GM12878 (cell line): ENCODE measurements around the gene RAB15. TPM values are rescaled to one million over a fixed set of nuclear protein-coding genes. Genes with fewer than 3 reads are reported as not detected.

ENCODE experiments used
- ATAC-seq: fragments of 200-7000 bp; cut with Tn5 transposase; 3 replicates; pipeline ENCODE4 v1.9.1; 2020; ENCODE audit warnings: mild to moderate bottlenecking, moderate library complexity
- BruUV-seq: library from RNA; stranded (reverse); fragments of 400-500 nt; replicated peaks from 2 replicates; lab custom pipeline; 2021; lab: Mats Ljungman, UMichigan
- CTCF ChIA-PET: fragments of 300-600 bp; sonication (Branson Sonifier 250); formaldehyde crosslinking; extraction: SDS; loops from one replicate; lab custom pipeline; 2021; ENCODE audit warnings: inconsistent platforms; lab: Yijun Ruan, JAX
- POLR2A ChIA-PET: fragments of 350-600 bp; formaldehyde crosslinking; extraction: SDS; loops from one replicate; lab custom pipeline; 2021; ENCODE audit warnings: inconsistent platforms; lab: Charles Lee
- RAD21 ChIA-PET: fragments of 300-600 bp; sonication (Branson Sonifier 250); formaldehyde crosslinking; loops from one replicate; lab custom pipeline; 2023; ENCODE audit warnings: antibody characterized with exemption; ENCODE audit not compliant: unreplicated experiment; lab: Charles Lee
- SMC1A ChIA-PET: fragments of 300-600 bp; sonication (Branson Sonifier 250); formaldehyde crosslinking; loops from one replicate; lab custom pipeline; 2023; ENCODE audit not compliant: unreplicated experiment, uncharacterized antibody; lab: Charles Lee
- DNase-seq: peaks from one replicate; pipeline ENCODE4 v3.0.0-alpha.2; 2011; ENCODE audit warnings: low read depth, low spot score
- FAIRE-seq: peaks from 3 replicates; lab custom pipeline; 2011; peaks lifted over from hg19 to GRCh38; lab: Jason Lieb, UNC
- H2AFZ ChIP-seq: 2 replicates; pipeline ENCODE4 v1.6.0; 2011; ENCODE audit warnings: low read depth, low read length, control low read depth; ENCODE audit not compliant: control insufficient read depth
- H3K27ac ChIP-seq: 2 replicates; pipeline ENCODE4 v1.5.1; 2011; ENCODE audit warnings: control low read depth; ENCODE audit not compliant: control insufficient read depth, insufficient read depth
- H3K27me3 ChIP-seq, 2 experiments: replicated peaks in 1 of 2; 2 replicates each; pipeline versions ENCODE4 v1.6.0 to v1.6.1; 2011; ENCODE audit warnings: low read length in 1 of 2; ENCODE audit not compliant: control insufficient read depth in 2 of 2, insufficient read depth in 2 of 2
- H3K36me3 ChIP-seq, 2 experiments: 2 replicates each; pipeline ENCODE4 v1.5.1; 2011; ENCODE audit warnings: low read length in 1 of 2; ENCODE audit not compliant: control insufficient read depth in 2 of 2, insufficient read depth in 2 of 2
- H3K4me1 ChIP-seq: 2 replicates; pipeline ENCODE4 v1.6.1; 2011; ENCODE audit warnings: mild to moderate bottlenecking, low read length, moderate library complexity, mixed read lengths; ENCODE audit not compliant: control insufficient read depth, insufficient read depth
- H3K4me2 ChIP-seq: 2 replicates; pipeline ENCODE4 v1.6.0; 2011; ENCODE audit warnings: control low read depth; ENCODE audit not compliant: control insufficient read depth, insufficient read depth
- H3K4me3 ChIP-seq: fragments of 200-600 bp; sonication (generic); 2 replicates; pipeline ENCODE4 v1.5.1; 2016
- H3K79me2 ChIP-seq: 2 replicates; pipeline ENCODE4 v1.6.0; 2011; ENCODE audit warnings: low read length; ENCODE audit not compliant: control insufficient read depth, insufficient read depth
- H3K9ac ChIP-seq: 2 replicates; pipeline ENCODE4 v1.8.0; 2011; ENCODE audit warnings: low read length, control low read depth, mixed read lengths; ENCODE audit not compliant: control insufficient read depth, insufficient read depth
- H3K9me3 ChIP-seq: replicated peaks from 3 replicates; pipeline ENCODE4 v1.5.1; 2011; ENCODE audit warnings: mild to moderate bottlenecking, low read length; ENCODE audit not compliant: control insufficient read depth, insufficient read depth
- H4K20me1 ChIP-seq: 2 replicates; pipeline ENCODE4 v1.6.0; 2011; ENCODE audit not compliant: control insufficient read depth, insufficient read depth
- EP300 ChIP-seq, 2 experiments: fragments of 150-350 bp in 1 of 2; IDR thresholded peaks; 2 replicates each; pipeline ENCODE4 v1.6.1; 2011 to 2012; ENCODE audit warnings: low read depth in 2 of 2, low read length in 2 of 2, borderline replicate concordance in 1 of 2, improper control_type of control experiment in 1 of 2, inconsistent platforms in 1 of 2; ENCODE audit not compliant: control insufficient read depth in 1 of 2
- ETV6 ChIP-seq, 2 experiments: fragments of 450-650 bp in 1 of 2; IDR thresholded peaks in 1 of 2; conservative IDR thresholded peaks in 1 of 2; 2 replicates each; pipeline ENCODE4 v1.6.1; 2014; ENCODE audit warnings: antibody characterized with exemption in 1 of 2, borderline replicate concordance in 1 of 2, low read depth in 1 of 2, mild to moderate bottlenecking in 1 of 2, moderate library complexity in 1 of 2
- HDGF ChIP-seq: fragments of 450-650 bp; IDR thresholded peaks from 2 replicates; pipeline ENCODE4 v1.6.1; 2016; ENCODE audit warnings: antibody characterized with exemption
- IRF4 ChIP-seq: IDR thresholded peaks from 2 replicates; pipeline ENCODE4 v1.6.1; 2011; ENCODE audit warnings: low read depth, low read length
- NFXL1 ChIP-seq: fragments of 450-650 bp; IDR thresholded peaks from 2 replicates; pipeline ENCODE4 v1.6.1; 2017; ENCODE audit warnings: antibody characterized with exemption, mild to moderate bottlenecking, borderline replicate concordance
- NFYB ChIP-seq: IDR thresholded peaks from 2 replicates; pipeline ENCODE4 v1.6.1; 2011; ENCODE audit warnings: low read depth, mild to moderate bottlenecking, low read length, improper control_type of control experiment, moderate library complexity; ENCODE audit not compliant: insufficient read depth
- NR2C2 ChIP-seq: IDR thresholded peaks from 2 replicates; pipeline ENCODE4 v1.6.1; 2011; ENCODE audit warnings: borderline replicate concordance, low read depth; ENCODE audit not compliant: control insufficient read depth, insufficient read length
- SIN3A ChIP-seq: IDR thresholded peaks from 2 replicates; pipeline ENCODE4 v1.6.1; 2012; ENCODE audit warnings: low read depth, low read length, improper control_type of control experiment
- SP1 ChIP-seq: IDR thresholded peaks from one replicate; pipeline ENCODE4 v1.6.1; 2011; ENCODE audit warnings: low read depth, low read length
- SPI1 ChIP-seq: IDR thresholded peaks from 2 replicates; pipeline ENCODE4 v1.6.1; 2011; ENCODE audit warnings: low read depth, mild to moderate bottlenecking, low read length, moderate library complexity, borderline replicate concordance; ENCODE audit not compliant: insufficient read depth
- SREBF2 ChIP-seq: IDR thresholded peaks from 2 replicates; pipeline ENCODE4 v1.6.1; 2012; ENCODE audit warnings: mild to moderate bottlenecking, low read length
- WGBS: methylation state at CpG from one replicate; pipeline ENCODE4 v1.1.6; 2016; ENCODE audit warnings: low lambda C conversion rate; ENCODE audit not compliant: insufficient replicate concordance, insufficient coverage; ENCODE audit errors: missing lambda C conversion rate; 5-methylcytosine and 5-hydroxymethylcytosine counted together
- in situ Hi-C: fragments of 300-500 bp; cut with MboI; formaldehyde crosslinking; loops from 9 replicates; pipeline ENCODE4 v1.14.3; 2018; ENCODE audit warnings: mixed read lengths
- intact Hi-C: fragments of 100-400 bp; cut with micrococcal nuclease; formaldehyde crosslinking; loops from one replicate; pipeline ENCODE4 v1.14.2; 2022; ENCODE audit not compliant: unreplicated experiment
- polyA plus RNA-seq, 11 experiments: library from polyadenylated mRNA; depleted of rRNA in 4 of 11; unstranded in 6 of 11; stranded (reverse) in 5 of 11; fragments of >200 nt; fragmentation: Nextera tagmentation in 4 of 11; fragmentation: Illumina TruSeq in 1 of 11; extraction: Ambion mirVana in 4 of 11; extraction: Trizol in 1 of 11; gene quantifications; 1 replicate in 1 of 11; 2 replicates in 10 of 11; pipeline versions ENCODE4 v1.2.1 to v1.2.3, GENCODE V29; 2011 to 2016; ENCODE audit warnings: inconsistent platforms in 2 of 11, missing spikeins in 2 of 11, low read depth in 1 of 11
- total RNA-seq, 4 experiments: library from RNA; depleted of rRNA in 3 of 4; stranded (reverse); fragments of >200 nt in 3 of 4; fragmentation: Illumina TruSeq in 1 of 4; extraction: Trizol in 1 of 4; gene quantifications; 2 replicates each; pipeline versions ENCODE4 v1.2.1 to v1.2.3, GENCODE V29; 2013 to 2021
- TF ChIP-seq, protein P1 (sequence below): fragments of 450-650 bp; IDR thresholded peaks from 2 replicates; pipeline ENCODE4 v1.6.1; 2017; ENCODE audit warnings: mild to moderate bottlenecking

RAB15 gene
- total and polyA plus RNA-seq, 10 of the 15 experiments (the other 5 are each of a cell fraction or from before 2014, with no cell fraction given), result 0.32 to 3.9 (median 2.1) TPM

DNA sequence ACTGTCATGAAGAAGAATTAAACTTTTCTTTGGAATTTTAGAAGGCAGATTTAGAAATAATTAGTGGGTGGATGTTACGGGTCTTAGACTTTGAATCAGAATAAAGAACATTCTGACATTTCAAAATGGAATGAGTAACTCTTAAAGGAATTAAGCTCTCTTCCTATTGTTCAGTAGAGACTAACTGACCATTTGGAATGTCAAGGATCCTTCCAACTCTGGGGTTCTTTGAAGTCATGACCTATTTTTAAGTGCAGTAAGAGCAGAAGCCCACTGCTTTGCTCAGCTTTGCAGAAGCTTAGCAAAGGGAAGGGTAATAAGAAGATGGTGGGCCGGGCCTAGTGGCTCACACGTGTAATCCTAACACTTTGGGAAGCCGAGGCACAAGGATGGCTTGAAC lies 53.9 kb downstream of the RAB15 start:
- H3K27ac ChIP-seq, result no peak overlapping the region
- DNase-seq, result no peak
- no peaks in the 10 kb centered on the region for H3K27me3 ChIP-seq
- 0 out of 2 replicates have a peak overlapping the region, but pooled peaks have one; percentile 7 for H3K4me2 ChIP-seq
- H2AFZ ChIP-seq, result no peak overlapping the region
- intact Hi-C loops, result no loop called here
- peaks cover 0 to 4% of the 10 kb centered on the region in 2 experiments; a peak in 1 of 4 replicates for H3K36me3 ChIP-seq
- H3K79me2 ChIP-seq, result peaks cover 65% of the 10 kb centered on the region
- H4K20me1 ChIP-seq, result no peaks in the 10 kb centered on the region
- H3K4me1 ChIP-seq, result peaks cover 5% of the 10 kb centered on the region; the same call in 1 of the 2 replicates
- TF ChIP-seq SP1 (no peak), IRF4 (no peak), NR2C2 (no peak), SIN3A (no peak)
- H3K9ac ChIP-seq, result no peak overlapping the region
- WGBS, result 96% methylated on average over 4 of the region's 4 CpGs
- in situ Hi-C loops, result no loop called here
- no peaks in the 10 kb centered on the region; the same call in 1 of the 3 replicates for H3K9me3 ChIP-seq
- POLR2A ChIA-PET, result interaction anchor here (1.3 to 2.1 kb wide), 2 partner anchors 9 to 35 kb away, joined by 3 to 6 read pairs; no protein-coding TSS in a partner anchor
- RAD21 ChIA-PET, result interaction anchor here (0.7 kb wide), 1 partner anchor 26 kb away, joined by 4 read pairs; no protein-coding TSS in a partner anchor
- ATAC-seq, result no peak
- BruUV-seq, result no TSS peak
- CTCF ChIA-PET, result interaction anchor here (1.0 to 2.2 kb wide), 3 partner anchors 9 to 102 kb away, joined by 3 to 6 read pairs (median 4); no protein-coding TSS in a partner anchor
- no peak for FAIRE-seq
- no peak overlapping the region for H3K4me3 ChIP-seq
- SMC1A ChIA-PET, result interaction anchor here (1.2 to 1.8 kb wide), 3 partner anchors 10 to 83 kb away, joined by 3 to 4 read pairs (median 3); no protein-coding TSS in a partner anchor

DNA sequence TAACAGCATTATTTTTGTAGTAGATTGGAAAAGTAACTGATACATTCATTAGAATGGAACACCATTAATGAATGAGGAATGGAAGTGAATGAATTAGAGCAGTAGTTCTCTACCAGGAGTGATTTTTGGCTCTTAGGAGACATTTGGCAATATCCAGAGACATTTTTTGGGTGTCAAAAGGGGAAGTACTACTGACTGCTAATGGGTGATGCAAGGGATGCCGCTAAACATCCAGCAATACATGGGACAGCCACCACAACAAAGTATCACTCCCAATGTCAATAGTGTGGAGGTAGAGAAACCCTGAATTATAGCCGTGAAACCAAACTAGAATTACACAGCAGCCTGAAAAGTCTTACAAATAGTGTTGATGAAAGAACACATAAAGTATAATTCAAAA lies 56.3 kb downstream of the RAB15 start:
- Histone ChIP-seq H3K4me3 (peak overlapping the region; percentile 79), H2AFZ (no peak overlapping the region), H3K79me2 (peaks cover 57% of the 10 kb centered on the region), H4K20me1 (no peaks in the 10 kb centered on the region), H3K27me3 (no peaks in the 10 kb centered on the region), H3K4me2 (peak overlapping the region; percentile 84), H3K27ac (no peak overlapping the region; the same call in 1 of the 2 replicates), H3K9me3 (no peaks in the 10 kb centered on the region; the same call in 1 of the 3 replicates), H3K4me1 (peaks cover 5% of the 10 kb centered on the region; the same call in 1 of the 2 replicates), H3K9ac (no peak overlapping the region), H3K36me3 (peaks cover 0 to 4% of the 10 kb centered on the region in 2 experiments; a peak in 1 of 4 replicates)
- SMC1A ChIA-PET, result interaction anchor here (1.1 to 2.8 kb wide), 4 partner anchors 9 to 71 kb away, joined by 5 to 12 read pairs (median 6); partner anchors contain the start of gene FNTB
- no peak for FAIRE-seq
- CTCF ChIA-PET, result interaction anchor here (0.5 to 2.8 kb wide), 5 partner anchors 8 to 612 kb away, joined by 3 to 10 read pairs (median 3); no protein-coding TSS in a partner anchor
- no peak for DNase-seq
- intact Hi-C loops, result loop anchor here (2.0 kb wide), 1 partner anchor 71 kb away; the partner anchor contains the start of gene FNTB
- POLR2A ChIA-PET, result interaction anchor here (1.6 to 2.3 kb wide), 2 partner anchors 9 to 37 kb away, joined by 9 to 15 read pairs; no protein-coding TSS in a partner anchor
- no TSS peak for BruUV-seq
- no peak for ATAC-seq
- WGBS, result 98% methylated on average over 2 of the region's 2 CpGs
- in situ Hi-C loops, result no loop called here
- RAD21 ChIA-PET, result interaction anchor here (1.6 to 2.2 kb wide), 3 partner anchors 9 to 71 kb away, joined by 6 to 9 read pairs (median 9); partner anchors contain the start of gene FNTB
- TF ChIP-seq, protein P1, sequence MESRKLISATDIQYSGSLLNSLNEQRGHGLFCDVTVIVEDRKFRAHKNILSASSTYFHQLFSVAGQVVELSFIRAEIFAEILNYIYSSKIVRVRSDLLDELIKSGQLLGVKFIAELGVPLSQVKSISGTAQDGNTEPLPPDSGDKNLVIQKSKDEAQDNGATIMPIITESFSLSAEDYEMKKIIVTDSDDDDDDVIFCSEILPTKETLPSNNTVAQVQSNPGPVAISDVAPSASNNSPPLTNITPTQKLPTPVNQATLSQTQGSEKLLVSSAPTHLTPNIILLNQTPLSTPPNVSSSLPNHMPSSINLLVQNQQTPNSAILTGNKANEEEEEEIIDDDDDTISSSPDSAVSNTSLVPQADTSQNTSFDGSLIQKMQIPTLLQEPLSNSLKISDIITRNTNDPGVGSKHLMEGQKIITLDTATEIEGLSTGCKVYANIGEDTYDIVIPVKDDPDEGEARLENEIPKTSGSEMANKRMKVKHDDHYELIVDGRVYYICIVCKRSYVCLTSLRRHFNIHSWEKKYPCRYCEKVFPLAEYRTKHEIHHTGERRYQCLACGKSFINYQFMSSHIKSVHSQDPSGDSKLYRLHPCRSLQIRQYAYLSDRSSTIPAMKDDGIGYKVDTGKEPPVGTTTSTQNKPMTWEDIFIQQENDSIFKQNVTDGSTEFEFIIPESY, result 0 out of 2 replicates have a peak, but pooled peaks have one; percentile 81
- TF ChIP-seq NFYB, result no peak
- TF ChIP-seq SPI1, result peak; percentile 7; the same call in 1 of the 2 replicates
- no peak for TF ChIP-seq NFXL1
- TF ChIP-seq EP300 (IDR thresholded peaks at IDR 0.05; ENCODE audit: borderline replicate concordance in 1 of 2, control insufficient read depth in 1 of 2, low read depth in 2 of 2, low read length in 2 of 2), result no peak
- no peak for TF ChIP-seq HDGF
- TF ChIP-seq ETV6 (conservative IDR thresholded peaks at IDR 0.05 in 1 of 2, IDR thresholded peaks at IDR 0.05 in 1 of 2; ENCODE audit: borderline replicate concordance in 1 of 2, low read depth in 1 of 2), result no peak
- TF ChIP-seq SREBF2, result no peak
